Stimulated activated CD4-positive, alpha-beta T cell treated with anti-CD3 and anti-CD28 coated beads, Interleukin-2, amount 100 ng/mL, for 24 hours (primary cell): Measurements from ENCODE around the gene CTSH.
"Not testable (repeated sequence)": the region's sequence is repeated elsewhere in the genome, so short reads cannot be mapped to it uniquely, and the experiment has no call there.

Experiments
- DNase-seq, 2 donors: peaks; one replicate each; pipeline ENCODE4 v3.0.0-alpha.2; 2020

CTSH gene

GRCh38 chr15:78879517-78880241 lies 65.2 kb downstream of the CTSH start:
- DNase-seq, result no peak

DNA sequence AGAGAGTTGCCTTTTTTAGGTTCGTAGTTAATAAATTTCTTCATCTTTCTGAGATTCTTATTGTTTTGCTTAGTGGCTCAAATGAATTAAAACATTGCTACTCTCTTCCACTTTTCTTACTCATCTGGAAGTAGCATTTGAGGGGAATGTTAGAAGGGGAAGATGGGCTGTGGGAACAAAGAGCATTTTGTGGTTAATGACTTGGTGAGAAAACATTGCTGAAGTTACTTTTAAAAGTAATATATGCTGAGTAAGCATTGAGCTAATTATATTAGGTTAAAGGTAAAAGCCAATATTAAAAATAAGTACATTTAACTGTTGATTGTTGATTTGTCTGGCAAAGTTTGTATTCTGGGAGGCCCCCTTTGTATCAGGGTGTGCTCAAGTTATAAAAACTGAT lies 66.5 kb downstream of the CTSH start:
- no peak for DNase-seq

GRCh38 chr15:78876954-78877353 lies 67.9 kb downstream of the CTSH start:
- DNase-seq, result not testable (repeated sequence)

GRCh38 chr15:78875107-78875914 lies 69.5 kb downstream of the CTSH start:
- peak in 1 of 2 donors; percentile 23 for DNase-seq

GRCh38 chr15:78873793-78874765 lies 70.8 kb downstream of the CTSH start:
- DNase-seq, result peak; percentile 35 to 48

DNA sequence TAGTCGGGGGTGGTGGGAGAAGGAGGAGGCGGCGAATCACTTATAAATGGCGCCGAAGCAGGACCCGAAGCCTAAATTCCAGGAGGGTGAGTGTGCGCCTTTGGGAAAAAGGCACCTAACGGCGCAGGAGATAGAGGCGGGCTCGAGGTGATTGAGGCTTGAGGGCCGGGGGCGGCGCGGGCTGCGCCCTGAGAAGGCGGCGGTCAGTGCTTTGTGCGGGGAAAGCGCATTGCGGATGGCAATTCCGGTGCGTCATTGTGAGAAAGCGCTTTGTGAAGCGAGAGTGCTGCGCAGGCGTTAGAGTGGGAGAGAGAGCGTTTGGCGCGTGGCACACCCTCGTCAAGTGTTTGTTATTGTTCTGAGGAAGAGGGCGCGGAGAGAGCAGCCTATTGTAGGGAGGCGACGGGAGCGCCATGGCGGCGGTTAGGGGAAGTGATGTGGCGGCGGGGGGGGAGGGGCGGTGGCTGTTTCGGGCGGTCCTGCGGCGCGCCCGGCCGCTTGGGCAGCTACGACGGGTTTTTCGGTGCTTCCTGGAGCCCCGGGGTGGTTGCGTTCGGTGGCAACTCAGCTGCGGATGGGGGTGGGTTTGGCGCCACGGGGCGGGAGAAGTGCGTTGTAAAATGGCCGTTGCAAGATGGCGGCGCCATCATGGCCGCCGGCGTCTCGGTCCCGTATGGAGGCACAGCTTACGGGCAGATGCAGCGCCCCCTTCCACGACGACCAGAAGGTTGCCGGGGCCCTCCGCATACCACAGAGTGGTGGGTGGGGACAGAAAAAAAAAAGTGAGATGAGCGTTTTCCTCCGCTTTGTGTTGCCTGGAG lies 71.7 kb downstream of the CTSH start:
- peak; percentile 91 for DNase-seq

GRCh38 chr15:78872155-78872971 lies 72.5 kb downstream of the CTSH start, which contains the start of gene MORF4L1:
MORF4L1 (plus strand) TSS chr15:78872890; CDS start chr15:78873018, 128 bp downstream.
- peak; percentile 95 for DNase-seq

DNA sequence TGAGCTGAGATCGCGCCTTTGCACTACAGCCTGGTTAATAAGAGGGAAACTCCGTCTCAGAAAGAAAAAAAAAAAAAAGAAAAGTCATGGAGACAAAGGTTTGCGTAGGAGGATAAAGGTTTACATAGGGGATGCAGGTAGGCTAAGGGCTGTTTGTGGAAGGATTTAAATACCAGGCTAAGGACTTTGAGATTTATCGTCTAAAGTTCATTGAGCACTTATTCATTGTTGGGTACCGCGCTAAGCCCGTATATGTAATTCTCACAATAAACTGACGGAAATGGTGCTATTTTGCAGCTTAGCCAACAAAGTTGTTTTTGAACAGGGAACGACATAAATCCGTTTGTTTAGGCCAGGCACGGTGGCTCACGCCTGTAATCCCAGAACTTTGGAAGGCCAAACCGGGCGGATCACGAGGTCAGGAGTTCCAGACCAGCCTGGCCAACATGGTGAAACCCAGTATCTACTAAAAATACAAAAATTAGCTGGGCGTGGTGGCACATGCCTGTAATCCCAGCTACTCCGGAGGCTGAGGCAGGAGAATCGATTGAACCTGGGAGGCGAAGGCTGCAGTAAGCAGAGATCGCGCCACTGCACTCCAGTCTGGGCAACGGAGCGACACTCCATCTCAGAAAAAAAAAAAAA lies 73.2 kb downstream of the CTSH start:
- not testable (repeated sequence) for DNase-seq
